ACC112 (cell line): Measurements from ENCODE around the gene CASP5.
A peak's percentile ranks its signal among the peaks of the same experiment; 100 is the strongest.
"Not testable (repeated sequence)": the region's sequence is repeated elsewhere in the genome, so short reads cannot be mapped to it uniquely, and the experiment has no call there.

Experiments used
- H2AFZ ChIP-seq: fragments of 200-600 bp; sonication (generic); one replicate; pipeline ENCODE4 v1.6.0; 2017; ENCODE audit warnings: antibody characterized with exemption, low read length; ENCODE audit not compliant: unreplicated experiment
- H3K27ac ChIP-seq: fragments of 200-600 bp; sonication (generic); 2 replicates; pipeline ENCODE4 v1.5.1; 2014; ENCODE audit warnings: low read depth, mild to moderate bottlenecking, antibody characterized with exemption, low read length, moderate library complexity
- H3K27me3 ChIP-seq: fragments of 200-600 bp; sonication (generic); 2 replicates; pipeline ENCODE4 v1.6.1; 2014; ENCODE audit warnings: mild to moderate bottlenecking, antibody characterized with exemption, low read length, moderate library complexity, mixed read lengths; ENCODE audit not compliant: insufficient read depth
- H3K36me3 ChIP-seq: fragments of 200-600 bp; sonication (generic); 2 replicates; pipeline ENCODE4 v1.6.1; 2016; ENCODE audit warnings: mild to moderate bottlenecking, antibody characterized with exemption, low read length, moderate library complexity, mixed read lengths; ENCODE audit not compliant: insufficient read depth
- H3K4me1 ChIP-seq: fragments of 200-600 bp; sonication (generic); one replicate; pipeline ENCODE4 v1.6.1; 2016; ENCODE audit warnings: low read length, mixed read lengths; ENCODE audit not compliant: insufficient read depth, unreplicated experiment, control insufficient read depth
- H3K4me3 ChIP-seq: fragments of 200-600 bp; sonication (generic); 2 replicates; pipeline ENCODE4 v1.5.1; 2014; ENCODE audit warnings: mild to moderate bottlenecking, low read depth, low read length
- H3K79me2 ChIP-seq: fragments of 200-600 bp; sonication (generic); one replicate; pipeline ENCODE4 v1.6.0; 2016; ENCODE audit warnings: low read length; ENCODE audit not compliant: control insufficient read depth, unreplicated experiment, insufficient read depth

CASP5 gene

GRCh38 chr11:105023003-105023402 is at the start of gene CASP5:
TSS of gene CASP5 (minus strand) at chr11:105023168. CDS start at chr11:105023136, 32 bp downstream.
- Histone ChIP-seq H3K79me2 (no peaks in the 10 kb centered on the region), H3K27ac (no peak within 1 kb of the TSS), H3K36me3 (peaks cover 8% of the 10 kb centered on the region), H2AFZ (no peak within 1 kb of the TSS), H3K27me3 (no peaks in the 10 kb centered on the region), H3K4me1 (no peaks in the 10 kb centered on the region), H3K4me3 (no peak within 1 kb of the TSS)

- H3K27me3 ChIP-seq, H3K79me2 ChIP-seq, H3K36me3 ChIP-seq, H3K4me3 ChIP-seq, H3K27ac ChIP-seq, H3K4me1 ChIP-seq, H2AFZ ChIP-seq: not testable (repeated sequence)
These were observed 49.1 kb upstream of the CASP5 start for GRCh38 chr11:105072080-105072479.

- Histone ChIP-seq H3K4me1 (no peaks in the 10 kb centered on the region), H3K79me2 (no peaks in the 10 kb centered on the region), H2AFZ (no peak overlapping the region), H3K4me3 (no peak overlapping the region), H3K27ac (no peak overlapping the region), H3K27me3 (no peaks in the 10 kb centered on the region), H3K36me3 (no peaks in the 10 kb centered on the region)
These were observed 48.2 kb upstream of the CASP5 start for GRCh38 chr11:105071089-105071732.

- Histone ChIP-seq H3K27me3 (no peaks in the 10 kb centered on the region), H3K27ac (no peak overlapping the region), H3K4me3 (no peak overlapping the region), H2AFZ (no peak overlapping the region), H3K4me1 (no peaks in the 10 kb centered on the region), H3K36me3 (no peaks in the 10 kb centered on the region), H3K79me2 (no peaks in the 10 kb centered on the region)
These were observed 47.3 kb upstream of the CASP5 start for GRCh38 chr11:105070306-105070705.

- H3K79me2 ChIP-seq, H3K4me1 ChIP-seq, H3K4me3 ChIP-seq: not testable (repeated sequence)
These were observed 46.8 kb upstream of the CASP5 start for GRCh38 chr11:105069749-105070148.

GRCh38 chr11:105063245-105063941 is 40.4 kb upstream of the CASP5 start:
- not testable (repeated sequence) for H3K79me2 ChIP-seq, H3K4me1 ChIP-seq, H3K27ac ChIP-seq, H3K36me3 ChIP-seq, H3K27me3 ChIP-seq
- Histone ChIP-seq H2AFZ (peak overlapping the region; percentile 12), H3K4me3 (peak overlapping the region; percentile 31)

More at GRCh38 chr11:105069749-105070148, 46.8 kb upstream of the CASP5 start:
- not testable (repeated sequence) for H2AFZ ChIP-seq, H3K36me3 ChIP-seq, H3K27me3 ChIP-seq, H3K27ac ChIP-seq

GRCh38 chr11:105057432-105057831 is 34.5 kb upstream of the CASP5 start:
- Histone ChIP-seq H3K27me3 (no peaks in the 10 kb centered on the region), H2AFZ (no peak overlapping the region), H3K4me1 (no peaks in the 10 kb centered on the region), H3K27ac (no peak overlapping the region), H3K79me2 (no peaks in the 10 kb centered on the region), H3K4me3 (no peak overlapping the region), H3K36me3 (no peaks in the 10 kb centered on the region)

- Histone ChIP-seq H2AFZ (no peak overlapping the region), H3K79me2 (no peaks in the 10 kb centered on the region)
These were observed 33.5 kb upstream of the CASP5 start for GRCh38 chr11:105056446-105056845.

GRCh38 chr11:105054723-105055493 is 31.9 kb upstream of the CASP5 start:
- Histone ChIP-seq H3K4me3 (no peak overlapping the region), H3K79me2 (no peaks in the 10 kb centered on the region), H3K27me3 (no peaks in the 10 kb centered on the region), H2AFZ (no peak overlapping the region), H3K36me3 (no peaks in the 10 kb centered on the region), H3K4me1 (no peaks in the 10 kb centered on the region), H3K27ac (no peak overlapping the region)

More at GRCh38 chr11:105056446-105056845, 33.5 kb upstream of the CASP5 start:
- H3K4me1 ChIP-seq: no peaks in the 10 kb centered on the region
- H3K27me3 ChIP-seq: no peaks in the 10 kb centered on the region
- no peak overlapping the region for H3K27ac ChIP-seq
- H3K36me3 ChIP-seq: no peaks in the 10 kb centered on the region
- H3K4me3 ChIP-seq: no peak overlapping the region

- H3K4me1 ChIP-seq: peaks cover 2% of the 10 kb centered on the region
- no peak overlapping the region for H2AFZ ChIP-seq
- H3K27ac ChIP-seq: no peak overlapping the region
These were observed 29.5 kb upstream of the CASP5 start for GRCh38 chr11:105052487-105052886.

More at GRCh38 chr11:105052487-105052886, 29.5 kb upstream of the CASP5 start:
- Histone ChIP-seq H3K36me3 (no peaks in the 10 kb centered on the region), H3K79me2 (no peaks in the 10 kb centered on the region), H3K27me3 (no peaks in the 10 kb centered on the region), H3K4me3 (no peak overlapping the region)
